GM18873 (cell line): ENCODE results near the gene APBB2.
A peak's percentile ranks its signal among the peaks of the same experiment; 100 is the strongest.
"Not testable (repeated sequence)": the region's sequence is repeated elsewhere in the genome, so short reads cannot be mapped to it uniquely, and the experiment has no call there.

Experiments used
- ATAC-seq: cut with Tn5 transposase; IDR thresholded peaks from one replicate; pipeline ENCODE4 v1.9.1; 2021; ENCODE audit warnings: mild to moderate bottlenecking, moderate library complexity, moderate number of reproducible peaks; ENCODE audit not compliant: unreplicated experiment, low FRiP score

Gene APBB2

DNA sequence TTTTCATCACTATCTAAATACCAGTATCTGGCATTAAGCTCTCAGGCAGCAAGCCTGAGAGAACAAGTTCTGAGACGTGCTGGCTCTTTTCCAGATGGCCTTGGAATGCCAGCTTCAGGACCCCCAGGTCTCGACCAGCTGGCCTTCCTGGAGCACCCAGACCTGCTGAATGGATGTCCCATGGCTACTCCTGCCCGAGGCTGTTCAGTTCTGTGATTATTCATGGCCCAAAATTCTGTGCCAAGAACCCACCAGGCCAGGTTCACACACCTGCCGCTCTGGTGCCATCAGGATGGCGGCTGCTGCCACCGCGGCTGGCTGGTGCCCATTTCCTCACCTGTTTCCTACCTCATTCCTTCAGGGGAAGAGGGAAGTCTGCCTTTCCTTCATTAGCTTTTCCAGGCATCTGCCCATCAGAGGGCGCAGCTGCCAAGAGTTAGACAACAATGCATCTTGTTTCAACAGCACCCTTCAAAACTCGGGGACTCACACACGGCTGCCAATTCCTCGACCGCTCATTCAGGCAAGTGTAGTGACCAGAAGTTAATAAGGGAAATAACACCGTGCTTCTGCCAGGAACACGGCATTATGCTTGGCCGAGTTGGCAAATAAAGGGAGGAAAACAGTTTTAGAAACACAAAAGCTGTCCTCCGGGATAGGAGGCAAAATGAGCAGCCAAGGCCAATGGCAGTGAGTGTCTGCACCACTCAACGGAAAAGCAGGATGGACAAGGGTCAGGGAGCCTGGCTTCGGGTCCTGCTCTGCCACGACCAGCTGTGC, 290.8 kb downstream of the APBB2 start:
- ATAC-seq, result no peak

GRCh38 chr4:40919976-40920375, 294.4 kb downstream of the APBB2 start:
- not testable (repeated sequence) for ATAC-seq

- ATAC-seq, result no peak
Measured at GRCh38 chr4:40918330-40918729, 296.0 kb downstream of the APBB2 start.

DNA sequence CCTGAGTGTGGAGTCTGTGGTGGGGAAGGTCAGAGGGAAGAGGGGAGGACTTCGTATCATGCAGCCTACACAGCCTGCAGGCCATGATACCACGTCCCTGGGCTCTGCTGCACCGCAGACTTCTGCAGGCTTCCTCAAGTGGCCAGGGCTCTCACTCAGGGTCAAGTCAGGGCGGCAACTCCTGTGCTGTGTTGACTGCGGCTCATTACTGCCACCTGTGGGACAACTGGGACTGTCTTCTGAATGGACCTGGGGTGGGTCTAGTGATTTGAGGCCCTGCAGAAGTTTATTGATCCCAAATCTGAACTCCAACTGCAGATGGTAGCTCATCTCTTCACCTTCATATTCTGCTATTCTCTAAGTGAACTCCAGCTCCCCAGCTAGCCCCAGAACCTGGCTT, 297.5 kb downstream of the APBB2 start:
- ATAC-seq, result no peak

- ATAC-seq, result no peak
Measured at GRCh38 chr4:40916218-40916555, 298.2 kb downstream of the APBB2 start.

GRCh38 chr4:40915318-40916217, 298.8 kb downstream of the APBB2 start:
- ATAC-seq, result no peak

DNA sequence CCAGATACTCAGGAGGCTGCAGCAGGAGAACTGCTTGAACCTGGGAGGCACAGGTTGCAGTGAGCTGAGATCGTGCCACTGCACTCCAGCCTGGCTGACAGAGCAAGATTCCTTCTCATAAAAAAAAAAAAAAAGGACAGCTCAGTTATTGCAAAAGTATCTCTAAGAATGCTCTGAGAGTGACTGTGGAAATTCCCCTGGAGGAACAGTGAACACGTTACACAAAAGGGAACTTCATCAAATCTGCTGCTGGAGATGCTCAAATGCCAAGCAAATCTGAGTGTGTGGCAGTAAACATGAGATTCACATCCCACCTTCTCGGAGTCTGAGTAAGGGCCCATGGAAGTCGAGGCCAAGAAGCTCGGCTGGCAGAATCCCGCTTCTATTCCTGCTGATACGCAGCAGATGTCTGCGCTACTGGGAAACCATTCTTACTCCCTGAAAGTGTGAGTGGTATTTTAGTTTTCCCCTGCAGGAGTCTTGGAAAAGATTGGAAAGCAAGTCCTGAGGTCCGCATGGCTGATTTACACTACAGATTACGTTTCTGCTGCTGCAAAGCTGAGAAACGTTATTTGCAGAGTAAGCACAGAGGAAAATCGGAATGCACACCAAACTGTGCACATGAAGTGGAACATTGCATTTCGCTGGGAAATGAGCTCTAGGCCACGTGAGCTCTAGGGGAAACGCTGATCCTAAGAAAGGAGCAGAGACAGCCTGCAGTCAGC, 301.7 kb downstream of the APBB2 start:
- ATAC-seq, result no peak

GRCh38 chr4:40910706-40911105, 303.6 kb downstream of the APBB2 start:
- ATAC-seq, result no peak

- no peak for ATAC-seq
Measured at GRCh38 chr4:40909363-40909876, 304.9 kb downstream of the APBB2 start.

GRCh38 chr4:40908702-40909362, 305.5 kb downstream of the APBB2 start:
- ATAC-seq, result peak; percentile 85

DNA sequence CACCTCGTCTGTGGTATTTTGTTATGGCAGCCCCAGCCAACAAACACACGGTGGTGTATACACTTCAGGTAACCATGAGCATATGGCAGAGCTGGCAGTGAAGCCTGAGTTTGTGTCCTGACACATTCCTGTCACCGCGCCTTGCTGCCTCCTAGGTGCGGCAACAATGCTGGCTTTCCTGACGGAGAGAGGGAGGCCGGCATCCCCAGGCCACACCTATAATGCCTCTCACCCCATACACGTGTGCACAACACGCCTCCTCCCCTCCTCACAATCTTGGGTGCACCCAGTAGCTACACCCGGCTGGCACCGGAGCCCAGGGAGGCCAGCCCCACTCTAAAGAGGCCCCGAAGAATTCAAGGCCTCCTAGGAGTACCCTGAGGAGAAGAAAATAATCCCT, 306.0 kb downstream of the APBB2 start:
- ATAC-seq, result no peak

GRCh38 chr4:40905414-40905813, 308.9 kb downstream of the APBB2 start:
- no peak for ATAC-seq

- not testable (repeated sequence) for ATAC-seq
Measured at GRCh38 chr4:40900531-40900930, 313.8 kb downstream of the APBB2 start.

GRCh38 chr4:40897557-40898203, 316.7 kb downstream of the APBB2 start:
- ATAC-seq, result no peak

DNA sequence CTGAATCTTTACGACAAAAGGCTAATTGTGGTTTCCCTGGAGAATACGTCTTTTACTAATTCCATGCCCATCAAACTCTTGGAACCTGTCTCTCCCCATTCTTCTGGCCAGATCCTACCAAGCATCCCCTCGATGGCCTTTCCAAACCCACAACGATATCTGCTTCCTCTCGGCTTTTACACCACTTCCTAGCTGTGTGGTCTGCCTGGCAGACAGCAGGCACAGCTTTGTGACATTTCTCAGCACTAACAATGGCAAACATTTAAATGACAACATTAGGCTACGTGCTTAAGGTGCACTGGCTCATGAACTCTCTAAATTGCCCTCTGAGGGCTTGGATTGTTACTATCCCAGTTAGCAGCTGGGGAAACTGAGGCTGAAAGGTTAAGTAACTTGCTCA, 323.6 kb downstream of the APBB2 start:
- no peak for ATAC-seq

DNA sequence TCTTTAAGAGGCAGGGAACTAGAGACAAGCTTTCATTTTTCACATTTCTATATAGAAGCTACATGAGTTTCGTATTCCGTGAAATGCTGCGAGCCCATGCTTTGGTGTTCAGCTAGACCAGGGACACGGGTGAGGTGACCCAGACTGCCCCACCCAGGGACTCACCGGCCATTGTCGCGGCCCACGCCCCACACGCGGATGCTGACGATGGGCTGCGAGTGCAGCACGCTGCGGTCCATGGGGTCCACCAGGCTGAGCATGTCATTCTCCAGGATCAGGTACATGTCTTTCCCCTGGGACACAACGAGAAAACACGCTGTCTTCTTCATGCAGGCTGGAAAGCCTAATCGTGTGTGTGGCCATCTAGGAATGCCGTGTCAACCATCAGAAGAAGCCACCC, 324.1 kb downstream of the APBB2 start:
- ATAC-seq, result no peak

DNA sequence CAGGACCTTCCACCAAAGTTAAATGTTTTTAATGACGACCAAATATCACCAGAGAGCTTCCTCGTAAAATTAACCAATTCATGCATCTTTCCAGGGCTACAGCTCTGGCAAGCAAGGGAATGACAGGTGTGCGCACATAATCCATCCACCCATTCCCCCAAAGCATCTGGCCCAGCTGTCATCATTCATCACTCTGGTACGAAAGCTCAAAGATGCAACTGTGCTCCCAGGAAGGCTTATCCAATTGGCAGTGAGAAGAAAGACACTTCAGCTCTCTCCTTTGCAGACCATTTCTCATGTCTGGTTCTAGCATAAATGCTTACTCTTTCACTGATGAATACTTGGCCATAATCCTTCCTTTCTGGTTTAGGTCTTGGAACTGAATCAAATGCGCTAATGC, 325.4 kb downstream of the APBB2 start:
- ATAC-seq, result no peak

DNA sequence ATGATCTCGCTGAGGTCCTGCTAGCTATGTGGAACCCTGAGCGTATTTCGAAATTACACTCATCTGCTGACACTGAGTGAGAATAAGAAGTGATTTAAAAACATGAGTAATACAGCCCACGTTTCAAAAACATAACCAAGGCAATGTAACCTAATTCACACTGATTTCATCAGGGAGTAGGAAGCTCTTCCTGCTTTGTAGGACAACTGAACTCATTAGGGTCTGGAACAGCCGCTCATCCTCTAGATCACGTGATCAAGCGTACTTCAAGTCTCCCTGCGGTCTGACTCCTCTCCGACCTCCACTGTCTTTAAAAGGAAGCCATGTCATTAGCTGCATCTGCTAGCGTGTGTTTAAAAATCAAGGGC, 326.6 kb downstream of the APBB2 start:
- no peak for ATAC-seq

GRCh38 chr4:40886931-40887763, 327.2 kb downstream of the APBB2 start:
- ATAC-seq, result no peak
